ENCODE data around the gene KXD1.
"Not testable (repeated sequence)": the region's sequence is repeated elsewhere in the genome, so short reads cannot be mapped to it uniquely, and the experiment has no call there.

The KXD1 gene

GRCh38 chr19:18557411-18558201, at the start of gene KXD1:
Gene KXD1 (plus strand): TSS chr19:18557870. CDS start chr19:18562057, 4,187 bp downstream.
- DNase-seq (ENCODE audit: low spot score), result peak; percentile 99

GRCh38 chr19:18508585-18508984, 49.1 kb upstream of the KXD1 start:
- no peak for DNase-seq (ENCODE audit: low spot score)

- DNase-seq (ENCODE audit: low spot score), result no peak
Measured at GRCh38 chr19:18510216-18510615, 47.5 kb upstream of the KXD1 start.

GRCh38 chr19:18513868-18514267, 43.8 kb upstream of the KXD1 start:
- peak; percentile 66 for DNase-seq (ENCODE audit: low spot score)

- DNase-seq (ENCODE audit: low spot score), result no peak
Measured at GRCh38 chr19:18514800-18515682, 42.6 kb upstream of the KXD1 start.

- no peak for DNase-seq (ENCODE audit: low spot score)
Measured at GRCh38 chr19:18515959-18516358, 41.7 kb upstream of the KXD1 start.

GRCh38 chr19:18517606-18518005, 40.1 kb upstream of the KXD1 start:
- DNase-seq (ENCODE audit: low spot score), result no peak

- no peak for DNase-seq (ENCODE audit: low spot score)
Measured at GRCh38 chr19:18518639-18519038, 39.0 kb upstream of the KXD1 start.

- peak; percentile 80 for DNase-seq (ENCODE audit: low spot score)
Measured at GRCh38 chr19:18519962-18520847, 37.5 kb upstream of the KXD1 start.

- no peak for DNase-seq (ENCODE audit: low spot score)
Measured at GRCh38 chr19:18520848-18521691, 36.6 kb upstream of the KXD1 start.

- DNase-seq (ENCODE audit: low spot score), result no peak
Measured at GRCh38 chr19:18521692-18522123, 36.0 kb upstream of the KXD1 start, which contains the start of gene ELL. Gene ELL (minus strand): TSS chr19:18522070. CDS start chr19:18522055, 15 bp downstream.

GRCh38 chr19:18522124-18522861, 35.4 kb upstream of the KXD1 start:
- DNase-seq (ENCODE audit: low spot score), result peak; percentile 100

- DNase-seq (ENCODE audit: low spot score), result not testable (repeated sequence)
Measured at GRCh38 chr19:18522862-18523440, 34.7 kb upstream of the KXD1 start.

- DNase-seq (ENCODE audit: low spot score), result no peak
Measured at GRCh38 chr19:18523841-18524240, 33.8 kb upstream of the KXD1 start.

GRCh38 chr19:18526316-18526715, 31.4 kb upstream of the KXD1 start:
- DNase-seq (ENCODE audit: low spot score), result no peak

GRCh38 chr19:18529782-18530181, 27.9 kb upstream of the KXD1 start:
- no peak for DNase-seq (ENCODE audit: low spot score)

GRCh38 chr19:18531485-18531884, 26.2 kb upstream of the KXD1 start:
- no peak for DNase-seq (ENCODE audit: low spot score)

- no peak for DNase-seq (ENCODE audit: low spot score)
Measured at GRCh38 chr19:18532168-18532890, 25.3 kb upstream of the KXD1 start.

GRCh38 chr19:18533058-18533457, 24.6 kb upstream of the KXD1 start:
- DNase-seq (ENCODE audit: low spot score), result no peak

Data from cerebellar cortex (tissue), 1 donor.